ENCODE results near the gene ATG2B. TPM values are rescaled to one million over a fixed set of nuclear protein-coding genes. Genes with fewer than 3 reads are reported as not detected.
A peak's percentile ranks its signal among the peaks of the same experiment; 100 is the strongest.

The ATG2B gene
- total and polyA plus RNA-seq, 2 experiments from 2014 or later, result 3.3 to 20.4 TPM

GRCh38 chr14:96287856-96288255 is 75.3 kb downstream of the ATG2B start:
- H3K9me2 ChIP-seq (replicated peaks; ENCODE audit: insufficient read depth), result no peaks in the 10 kb centered on the region
- TF ChIP-seq EZH2 (IDR thresholded peaks at IDR 0.05; ENCODE audit: borderline replicate concordance), result no peak
- TF ChIP-seq EZH2phosphoT487 (IDR thresholded peaks at IDR 0.05; ENCODE audit: low read depth, severe bottlenecking, unreplicated experiment), result no peak
- H3K4me2 ChIP-seq, result no peak overlapping the region
- no peaks in the 10 kb centered on the region for H3K9me3 ChIP-seq (ENCODE audit: low read depth)
- H3K79me2 ChIP-seq, result no peaks in the 10 kb centered on the region
- no peak for DNase-seq (ENCODE audit: low spot score)
- no peak overlapping the region for H3K4me3 ChIP-seq
- no peaks in the 10 kb centered on the region for H4K20me1 ChIP-seq (ENCODE audit: insufficient read depth, poor library complexity, severe bottlenecking)
- peaks cover 4% of the 10 kb centered on the region for H3K4me1 ChIP-seq (ENCODE audit: insufficient read depth)
- WGBS (ENCODE audit: low lambda C conversion rate, missing lambda C conversion rate), result 100% methylated on average over 1 of the region's 1 CpG
- H3K36me3 ChIP-seq (replicated peaks; ENCODE audit: insufficient read depth, low read depth), result no peaks in the 10 kb centered on the region
- no peaks in the 10 kb centered on the region for H3K27me3 ChIP-seq
- H3K27ac ChIP-seq, result no peak overlapping the region
- no peak overlapping the region for H2AFZ ChIP-seq

- WGBS (ENCODE audit: low lambda C conversion rate, missing lambda C conversion rate), result 68% methylated on average over 1 of the region's 1 CpG
- no peaks in the 10 kb centered on the region for H3K79me2 ChIP-seq
- H3K9me3 ChIP-seq (ENCODE audit: low read depth), result no peaks in the 10 kb centered on the region
- H3K36me3 ChIP-seq (replicated peaks; ENCODE audit: insufficient read depth, low read depth), result no peaks in the 10 kb centered on the region
- DNase-seq (ENCODE audit: low spot score), result no peak
- H3K4me2 ChIP-seq, result peak overlapping the region; percentile 45
- H3K9me2 ChIP-seq (replicated peaks; ENCODE audit: insufficient read depth), result no peaks in the 10 kb centered on the region
- no peaks in the 10 kb centered on the region for H3K27me3 ChIP-seq
- no peak overlapping the region for H2AFZ ChIP-seq
- no peak overlapping the region for H3K4me3 ChIP-seq
- H4K20me1 ChIP-seq (ENCODE audit: insufficient read depth, poor library complexity, severe bottlenecking), result no peaks in the 10 kb centered on the region
- H3K4me1 ChIP-seq (ENCODE audit: insufficient read depth), result peaks cover 4% of the 10 kb centered on the region
- H3K27ac ChIP-seq, result peak overlapping the region; percentile 65
- TF ChIP-seq, protein P1, sequence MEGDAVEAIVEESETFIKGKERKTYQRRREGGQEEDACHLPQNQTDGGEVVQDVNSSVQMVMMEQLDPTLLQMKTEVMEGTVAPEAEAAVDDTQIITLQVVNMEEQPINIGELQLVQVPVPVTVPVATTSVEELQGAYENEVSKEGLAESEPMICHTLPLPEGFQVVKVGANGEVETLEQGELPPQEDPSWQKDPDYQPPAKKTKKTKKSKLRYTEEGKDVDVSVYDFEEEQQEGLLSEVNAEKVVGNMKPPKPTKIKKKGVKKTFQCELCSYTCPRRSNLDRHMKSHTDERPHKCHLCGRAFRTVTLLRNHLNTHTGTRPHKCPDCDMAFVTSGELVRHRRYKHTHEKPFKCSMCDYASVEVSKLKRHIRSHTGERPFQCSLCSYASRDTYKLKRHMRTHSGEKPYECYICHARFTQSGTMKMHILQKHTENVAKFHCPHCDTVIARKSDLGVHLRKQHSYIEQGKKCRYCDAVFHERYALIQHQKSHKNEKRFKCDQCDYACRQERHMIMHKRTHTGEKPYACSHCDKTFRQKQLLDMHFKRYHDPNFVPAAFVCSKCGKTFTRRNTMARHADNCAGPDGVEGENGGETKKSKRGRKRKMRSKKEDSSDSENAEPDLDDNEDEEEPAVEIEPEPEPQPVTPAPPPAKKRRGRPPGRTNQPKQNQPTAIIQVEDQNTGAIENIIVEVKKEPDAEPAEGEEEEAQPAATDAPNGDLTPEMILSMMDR (IDR thresholded peaks at IDR 0.05; ENCODE audit: poor library complexity), result no peak
- TF ChIP-seq EZH2 (IDR thresholded peaks at IDR 0.05; ENCODE audit: borderline replicate concordance) (no peak), EZH2phosphoT487 (IDR thresholded peaks at IDR 0.05; ENCODE audit: low read depth, severe bottlenecking, unreplicated experiment) (no peak)
Measured at GRCh38 chr14:96286251-96286650, 76.9 kb downstream of the ATG2B start.

GRCh38 chr14:96285667-96286066 is 77.5 kb downstream of the ATG2B start:
- Histone ChIP-seq H3K4me1 (ENCODE audit: insufficient read depth) (peaks cover 4% of the 10 kb centered on the region), H3K36me3 (replicated peaks; ENCODE audit: insufficient read depth, low read depth) (no peaks in the 10 kb centered on the region), H3K4me3 (no peak overlapping the region), H3K4me2 (peak overlapping the region; percentile 45), H2AFZ (no peak overlapping the region), H3K9me3 (ENCODE audit: low read depth) (no peaks in the 10 kb centered on the region), H3K27me3 (no peaks in the 10 kb centered on the region), H3K79me2 (no peaks in the 10 kb centered on the region), H4K20me1 (ENCODE audit: insufficient read depth, poor library complexity, severe bottlenecking) (no peaks in the 10 kb centered on the region), H3K27ac (peak overlapping the region; percentile 65), H3K9me2 (replicated peaks; ENCODE audit: insufficient read depth) (no peaks in the 10 kb centered on the region)
- DNase-seq (ENCODE audit: low spot score), result peak; percentile 62
- WGBS (ENCODE audit: low lambda C conversion rate, missing lambda C conversion rate), result 36% methylated on average over 17 of the region's 17 CpGs
- TF ChIP-seq, protein P1 (IDR thresholded peaks at IDR 0.05; ENCODE audit: poor library complexity), result no peak
- TF ChIP-seq EZH2 (IDR thresholded peaks at IDR 0.05; ENCODE audit: borderline replicate concordance) (no peak), EZH2phosphoT487 (IDR thresholded peaks at IDR 0.05; ENCODE audit: low read depth, severe bottlenecking, unreplicated experiment) (no peak)

DNA sequence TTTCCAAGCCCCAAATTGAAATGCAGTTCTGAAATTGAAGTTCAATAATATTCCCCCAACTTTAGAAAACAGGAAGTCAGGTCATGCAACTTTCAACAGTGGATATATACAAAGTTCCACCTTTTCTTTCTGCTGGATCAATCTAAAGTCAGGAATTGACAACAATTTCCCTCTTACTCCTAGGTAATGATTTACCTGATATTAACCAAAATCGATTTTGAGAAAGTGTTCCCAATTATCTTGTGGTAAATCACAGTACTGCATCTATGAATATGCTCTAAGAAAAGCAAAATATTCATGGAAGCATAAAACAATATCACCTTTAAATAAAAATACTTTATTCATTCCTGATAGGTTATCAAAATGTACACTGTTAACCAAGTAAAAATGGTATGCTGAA is 78.7 kb downstream of the ATG2B start:
- Histone ChIP-seq H3K79me2 (no peaks in the 10 kb centered on the region), H3K4me2 (no peak overlapping the region), H3K36me3 (replicated peaks; ENCODE audit: insufficient read depth, low read depth) (no peaks in the 10 kb centered on the region), H4K20me1 (ENCODE audit: insufficient read depth, poor library complexity, severe bottlenecking) (no peaks in the 10 kb centered on the region), H3K4me3 (no peak overlapping the region), H3K27me3 (no peaks in the 10 kb centered on the region), H2AFZ (no peak overlapping the region), H3K9me2 (replicated peaks; ENCODE audit: insufficient read depth) (no peaks in the 10 kb centered on the region), H3K27ac (peak overlapping the region; percentile 65), H3K4me1 (ENCODE audit: insufficient read depth) (peaks cover 11% of the 10 kb centered on the region), H3K9me3 (ENCODE audit: low read depth) (no peaks in the 10 kb centered on the region)
- no peak for DNase-seq (ENCODE audit: low spot score)
- no peak for TF ChIP-seq EZH2phosphoT487 (IDR thresholded peaks at IDR 0.05; ENCODE audit: low read depth, severe bottlenecking, unreplicated experiment)
- TF ChIP-seq, protein P1 (IDR thresholded peaks at IDR 0.05; ENCODE audit: poor library complexity), result no peak
- TF ChIP-seq EZH2 (IDR thresholded peaks at IDR 0.05; ENCODE audit: borderline replicate concordance), result no peak
- 87% methylated on average over 1 of the region's 1 CpG for WGBS (ENCODE audit: low lambda C conversion rate, missing lambda C conversion rate)

Data from hepatocyte (in vitro differentiated cells).